ENCODE results near the gene CATSPERE. TPM values are rescaled to one million over a fixed set of nuclear protein-coding genes. Genes with fewer than 3 reads are reported as not detected.
"Not testable (repeated sequence)": the region's sequence is repeated elsewhere in the genome, so short reads cannot be mapped to it uniquely, and the experiment has no call there.

CATSPERE gene
- total and polyA plus RNA-seq, 9 of the 15 experiments (the other 6 are each of a cell fraction or from before 2014, with no cell fraction given): 0.06 to 0.16 (median 0.09) TPM; not detected in 3

DNA sequence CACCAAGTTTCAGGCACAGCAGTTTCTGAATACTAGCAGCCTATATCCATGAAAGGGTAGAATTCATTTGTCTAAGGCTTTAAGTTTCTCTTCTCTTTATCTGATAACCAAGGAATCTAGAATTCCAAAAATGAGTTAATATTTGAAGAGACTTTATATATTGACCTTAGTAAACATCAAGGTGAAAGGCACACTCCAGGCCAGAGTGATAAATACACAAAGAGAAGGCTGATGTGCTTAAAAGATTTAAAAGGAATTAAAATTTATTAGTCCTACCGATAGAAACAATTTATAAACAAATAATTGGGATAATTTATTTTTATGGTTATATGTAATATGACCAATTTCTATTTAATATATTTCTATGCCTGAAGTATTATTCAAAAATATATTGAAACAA is 98.5 kb downstream of the CATSPERE start (continued):
- TF ChIP-seq, protein P1, sequence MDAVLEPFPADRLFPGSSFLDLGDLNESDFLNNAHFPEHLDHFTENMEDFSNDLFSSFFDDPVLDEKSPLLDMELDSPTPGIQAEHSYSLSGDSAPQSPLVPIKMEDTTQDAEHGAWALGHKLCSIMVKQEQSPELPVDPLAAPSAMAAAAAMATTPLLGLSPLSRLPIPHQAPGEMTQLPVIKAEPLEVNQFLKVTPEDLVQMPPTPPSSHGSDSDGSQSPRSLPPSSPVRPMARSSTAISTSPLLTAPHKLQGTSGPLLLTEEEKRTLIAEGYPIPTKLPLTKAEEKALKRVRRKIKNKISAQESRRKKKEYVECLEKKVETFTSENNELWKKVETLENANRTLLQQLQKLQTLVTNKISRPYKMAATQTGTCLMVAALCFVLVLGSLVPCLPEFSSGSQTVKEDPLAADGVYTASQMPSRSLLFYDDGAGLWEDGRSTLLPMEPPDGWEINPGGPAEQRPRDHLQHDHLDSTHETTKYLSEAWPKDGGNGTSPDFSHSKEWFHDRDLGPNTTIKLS (IDR thresholded peaks at IDR 0.05; ENCODE audit: borderline replicate concordance, low read depth): no peak

DNA sequence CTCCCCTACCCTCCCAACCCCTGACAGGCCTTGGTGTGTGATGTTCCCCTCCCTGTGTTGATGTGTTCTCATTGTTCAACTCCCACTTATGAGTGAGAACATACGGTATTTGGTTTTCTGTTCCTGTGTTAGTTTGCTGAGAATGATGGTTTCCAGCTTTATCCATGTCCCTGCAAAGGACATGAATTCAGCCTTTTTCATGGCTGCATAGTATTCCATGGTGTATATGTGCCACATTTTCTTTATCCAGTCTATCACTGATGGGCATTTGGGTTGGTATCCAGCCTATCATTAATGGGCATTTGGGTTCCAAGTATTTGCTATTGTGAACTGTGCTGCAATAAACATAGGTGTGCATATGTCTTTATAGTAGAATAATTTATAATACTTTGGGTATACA is 101.8 kb downstream of the CATSPERE start:
- DNase-seq (ENCODE audit: extremely low read depth in 1 of 4, low spot score in 3 of 4); H3K36me3 ChIP-seq (ENCODE audit: control insufficient read depth, insufficient read depth, low read length); H3K27ac ChIP-seq (ENCODE audit: extremely low read depth, low read depth, low read length); H3K9me3 ChIP-seq (replicated peaks; ENCODE audit: control insufficient read depth, insufficient read depth, low read depth, low read length); H3K79me2 ChIP-seq (ENCODE audit: control insufficient read depth, insufficient read depth, low read length); H3K4me2 ChIP-seq (ENCODE audit: insufficient read depth, low read length); POLR2A ChIA-PET; BruUV-seq (replicated peaks); FAIRE-seq; H3K4me3 ChIP-seq; in situ Hi-C loops (cut with MboI); H3K4me1 ChIP-seq (replicated peaks in 1 of 2; ENCODE audit: control insufficient read depth in 2 of 2, insufficient read depth in 2 of 2, low read length in 2 of 2); intact Hi-C loops (cut with micrococcal nuclease); CTCF ChIA-PET (ENCODE audit: low intra/inter-chr PET ratio); H3K9me1 ChIP-seq (ENCODE audit: control insufficient read depth, insufficient read depth, low read length); H3K9ac ChIP-seq (ENCODE audit: insufficient read depth in 1 of 2, low read depth in 2 of 2, low read length in 2 of 2); H2AFZ ChIP-seq (ENCODE audit: low read depth, low read length); H3K27me3 ChIP-seq (ENCODE audit: control insufficient read depth in 2 of 2, insufficient read depth in 2 of 2, low read length in 2 of 2); ATAC-seq; H4K20me1 ChIP-seq (replicated peaks; ENCODE audit: control insufficient read depth, insufficient read depth, low read length): not testable (repeated sequence)
- TF ChIP-seq BCOR (IDR thresholded peaks at IDR 0.05) (peak; percentile 67), ZNF146 (CRISPR knock-in tag; IDR thresholded peaks at IDR 0.05; ENCODE audit: unreplicated experiment) (peak; percentile 95)
- WGBS (ENCODE audit: insufficient coverage, low coverage, missing lambda C conversion rate): 0% methylated on average over 1 of the region's 1 CpG
